Measurements from ENCODE around the gene BTBD18. TPM values are rescaled to one million over a fixed set of nuclear protein-coding genes. Genes with fewer than 3 reads are reported as not detected.

The BTBD18 gene
- polyA plus RNA-seq, 1 donor (not counting 4 experiments of a cell fraction or from before 2014, with no cell fraction given), result not detected

DNA sequence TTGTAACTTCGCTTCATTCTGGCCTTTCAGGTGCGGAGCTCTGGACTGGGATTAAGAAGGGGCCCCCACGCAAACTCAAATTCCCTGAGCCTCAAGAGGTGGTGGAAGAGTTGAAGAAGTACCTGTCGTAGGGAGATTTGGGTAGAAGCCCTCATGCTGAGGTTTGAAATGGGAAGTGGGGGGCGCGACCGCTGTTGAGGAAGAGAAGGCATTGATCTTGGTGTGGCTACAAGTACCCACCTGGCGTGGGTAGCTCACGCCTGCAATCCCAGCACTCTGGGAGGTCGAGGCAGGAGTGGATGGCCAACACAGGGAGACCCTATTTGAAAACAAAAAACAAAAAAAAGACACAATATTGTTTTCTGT, 9.5 kb downstream of the BTBD18 start:
- H3K27me3 ChIP-seq (ENCODE audit: control insufficient read depth, extremely low read depth, insufficient read depth, low read length), result no peaks in the 10 kb centered on the region
- peak overlapping the region; percentile 77 for H2AFZ ChIP-seq (ENCODE audit: control insufficient read depth, low read length)
- FAIRE-seq (no peak), DNase-seq (ENCODE audit: low read depth, low spot score) (no peak)
- no peaks in the 10 kb centered on the region for H4K20me1 ChIP-seq (ENCODE audit: control insufficient read depth, extremely low read depth, insufficient read depth, low read length)
- peak overlapping the region; percentile 90 for H3K27ac ChIP-seq (ENCODE audit: control insufficient read depth, insufficient read depth, low read length)
- H3K9ac ChIP-seq (ENCODE audit: control insufficient read depth, extremely low read depth, insufficient read depth, low read length), result peak overlapping the region; percentile 96
- dilution Hi-C loops (cut with MboI; ENCODE audit: extremely low pct_ligation_motif_present, low sequenced_read_pairs), result no loop called here
- H3K9me1 ChIP-seq (ENCODE audit: control insufficient read depth, extremely low read depth, insufficient read depth, low read length), result no peaks in the 10 kb centered on the region
- peaks cover 8% of the 10 kb centered on the region for H3K4me1 ChIP-seq (ENCODE audit: control insufficient read depth, extremely low read depth, insufficient read depth, low read length)
- no peak for TF ChIP-seq EZH2 (IDR thresholded peaks at IDR 0.05; ENCODE audit: low read length)
- TF ChIP-seq, protein P1, sequence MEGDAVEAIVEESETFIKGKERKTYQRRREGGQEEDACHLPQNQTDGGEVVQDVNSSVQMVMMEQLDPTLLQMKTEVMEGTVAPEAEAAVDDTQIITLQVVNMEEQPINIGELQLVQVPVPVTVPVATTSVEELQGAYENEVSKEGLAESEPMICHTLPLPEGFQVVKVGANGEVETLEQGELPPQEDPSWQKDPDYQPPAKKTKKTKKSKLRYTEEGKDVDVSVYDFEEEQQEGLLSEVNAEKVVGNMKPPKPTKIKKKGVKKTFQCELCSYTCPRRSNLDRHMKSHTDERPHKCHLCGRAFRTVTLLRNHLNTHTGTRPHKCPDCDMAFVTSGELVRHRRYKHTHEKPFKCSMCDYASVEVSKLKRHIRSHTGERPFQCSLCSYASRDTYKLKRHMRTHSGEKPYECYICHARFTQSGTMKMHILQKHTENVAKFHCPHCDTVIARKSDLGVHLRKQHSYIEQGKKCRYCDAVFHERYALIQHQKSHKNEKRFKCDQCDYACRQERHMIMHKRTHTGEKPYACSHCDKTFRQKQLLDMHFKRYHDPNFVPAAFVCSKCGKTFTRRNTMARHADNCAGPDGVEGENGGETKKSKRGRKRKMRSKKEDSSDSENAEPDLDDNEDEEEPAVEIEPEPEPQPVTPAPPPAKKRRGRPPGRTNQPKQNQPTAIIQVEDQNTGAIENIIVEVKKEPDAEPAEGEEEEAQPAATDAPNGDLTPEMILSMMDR (optimal IDR thresholded peaks at IDR 0.05 in 1 of 3, IDR thresholded peaks at IDR 0.05 in 1 of 3, conservative IDR thresholded peaks at IDR 0.05 in 1 of 3; ENCODE audit: extremely low read depth in 1 of 3, insufficient read depth in 2 of 3, low read length in 3 of 3), result no peak
- H3K79me2 ChIP-seq (ENCODE audit: control insufficient read depth, insufficient read depth, low read length), result peaks cover 16% of the 10 kb centered on the region
- H3K4me2 ChIP-seq (ENCODE audit: control insufficient read depth, extremely low read depth, insufficient read depth, low read depth, low read length), result peak overlapping the region; percentile 89
- H3K36me3 ChIP-seq (ENCODE audit: control insufficient read depth in 2 of 2, extremely low read depth in 1 of 2, insufficient read depth in 2 of 2, low read length in 2 of 2), result peaks cover 16 to 21% of the 10 kb centered on the region in 2 experiments
- H3K9me3 ChIP-seq (ENCODE audit: control insufficient read depth, low read depth, low read length), result no peaks in the 10 kb centered on the region
- H3K4me3 ChIP-seq (ENCODE audit: control insufficient read depth in 2 of 3, extremely low read depth in 1 of 3, insufficient read depth in 2 of 3, low read depth in 1 of 3, low read length in 3 of 3), result peak overlapping the region; percentile 71 to 97 (median 80)

DNA sequence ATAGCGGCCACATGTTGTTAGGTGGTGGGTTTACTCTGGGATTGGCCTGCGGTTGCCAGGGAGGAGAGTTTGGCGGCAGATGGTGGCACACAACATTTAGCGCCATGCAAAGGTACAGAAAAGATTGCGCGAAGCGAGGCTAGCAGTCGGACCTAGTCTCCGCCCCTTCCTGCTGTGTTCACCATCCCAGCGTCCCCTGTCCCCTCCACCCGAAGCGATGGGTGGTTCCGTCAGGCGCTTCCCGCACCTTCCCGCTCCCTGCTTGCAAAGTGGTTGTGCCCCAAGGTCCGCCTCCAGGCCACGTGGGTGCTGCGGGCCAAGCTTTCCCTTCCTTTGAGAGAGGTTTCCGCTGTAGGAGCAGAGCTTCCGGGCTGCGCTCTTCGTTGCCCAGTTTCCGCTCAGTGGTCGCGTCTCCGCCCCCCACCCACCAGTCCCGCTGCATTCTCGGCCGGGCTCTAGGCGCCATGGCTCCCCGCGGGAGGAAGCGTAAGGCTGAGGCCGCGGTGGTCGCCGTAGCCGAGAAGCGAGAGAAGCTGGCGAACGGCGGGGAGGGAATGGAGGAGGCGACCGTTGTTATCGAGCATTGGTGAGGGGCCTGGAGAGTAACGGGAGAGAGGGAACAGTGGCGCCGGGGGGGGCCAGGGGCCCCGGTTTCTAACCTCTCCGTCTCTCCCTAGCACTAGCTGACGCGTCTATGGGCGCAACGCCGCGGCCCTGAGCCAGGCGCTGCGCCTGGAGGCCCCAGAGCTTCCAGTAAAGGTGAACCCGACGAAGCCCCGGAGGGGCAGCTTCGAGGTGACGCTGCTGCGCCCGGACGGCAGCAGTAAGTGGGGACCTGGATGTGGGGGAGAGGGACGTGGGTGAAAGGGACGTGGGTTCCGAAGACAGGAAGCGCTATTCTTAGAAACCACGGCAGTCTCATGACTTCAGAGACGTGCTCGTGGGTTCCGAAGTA, 10.2 kb downstream of the BTBD18 start, which contains the start of gene SELENOH:
Gene SELENOH (plus strand): TSS at position 360 of the 955 bp plus-strand sequence. CDS start 105 bp downstream, at position 465.
- H3K27ac ChIP-seq (ENCODE audit: control insufficient read depth, insufficient read depth, low read length), result peak within 1 kb of the TSS; percentile 90
- peak within 1 kb of the TSS; percentile 77 for H2AFZ ChIP-seq (ENCODE audit: control insufficient read depth, low read length)
- no peaks in the 10 kb centered on the region for H3K27me3 ChIP-seq (ENCODE audit: control insufficient read depth, extremely low read depth, insufficient read depth, low read length)
- H3K9me3 ChIP-seq (ENCODE audit: control insufficient read depth, low read depth, low read length), result no peaks in the 10 kb centered on the region
- peak; percentile 13 for FAIRE-seq
- H3K4me3 ChIP-seq (ENCODE audit: control insufficient read depth in 2 of 3, extremely low read depth in 1 of 3, insufficient read depth in 2 of 3, low read depth in 1 of 3, low read length in 3 of 3), result peak within 1 kb of the TSS; percentile 71 to 97 (median 80)
- peaks cover 16% of the 10 kb centered on the region for H3K79me2 ChIP-seq (ENCODE audit: control insufficient read depth, insufficient read depth, low read length)
- H3K9me1 ChIP-seq (ENCODE audit: control insufficient read depth, extremely low read depth, insufficient read depth, low read length), result no peaks in the 10 kb centered on the region
- H3K36me3 ChIP-seq (ENCODE audit: control insufficient read depth in 2 of 2, extremely low read depth in 1 of 2, insufficient read depth in 2 of 2, low read length in 2 of 2), result peaks cover 16 to 21% of the 10 kb centered on the region in 2 experiments
- no peaks in the 10 kb centered on the region for H4K20me1 ChIP-seq (ENCODE audit: control insufficient read depth, extremely low read depth, insufficient read depth, low read length)
- dilution Hi-C loops (cut with MboI; ENCODE audit: extremely low pct_ligation_motif_present, low sequenced_read_pairs), result no loop called here
- peak within 1 kb of the TSS; percentile 89 for H3K4me2 ChIP-seq (ENCODE audit: control insufficient read depth, extremely low read depth, insufficient read depth, low read depth, low read length)
- peak within 1 kb of the TSS; percentile 96 for H3K9ac ChIP-seq (ENCODE audit: control insufficient read depth, extremely low read depth, insufficient read depth, low read length)
- TF ChIP-seq, protein P1 (optimal IDR thresholded peaks at IDR 0.05 in 1 of 3, IDR thresholded peaks at IDR 0.05 in 1 of 3, conservative IDR thresholded peaks at IDR 0.05 in 1 of 3; ENCODE audit: extremely low read depth in 1 of 3, insufficient read depth in 2 of 3, low read length in 3 of 3), result no peak
- TF ChIP-seq EZH2 (IDR thresholded peaks at IDR 0.05; ENCODE audit: low read length), result no peak
- peak; percentile 74 for DNase-seq (ENCODE audit: low read depth, low spot score)
- H3K4me1 ChIP-seq (ENCODE audit: control insufficient read depth, extremely low read depth, insufficient read depth, low read length), result peaks cover 8% of the 10 kb centered on the region

Measured in keratinocyte (primary cell).